NCI-H2107 treated with DMSO at 0.1 percent for 48 hours (cell line): ENCODE data around the gene FRK.
"Not testable (repeated sequence)": the region's sequence is repeated elsewhere in the genome, so short reads cannot be mapped to it uniquely, and the experiment has no call there.

ENCODE experiments used
- DNase-seq: peaks from one replicate; lab custom pipeline; 2025; ENCODE audit not compliant: unreplicated experiment; lab: John Stamatoyannopoulos, UW

The FRK gene

DNA sequence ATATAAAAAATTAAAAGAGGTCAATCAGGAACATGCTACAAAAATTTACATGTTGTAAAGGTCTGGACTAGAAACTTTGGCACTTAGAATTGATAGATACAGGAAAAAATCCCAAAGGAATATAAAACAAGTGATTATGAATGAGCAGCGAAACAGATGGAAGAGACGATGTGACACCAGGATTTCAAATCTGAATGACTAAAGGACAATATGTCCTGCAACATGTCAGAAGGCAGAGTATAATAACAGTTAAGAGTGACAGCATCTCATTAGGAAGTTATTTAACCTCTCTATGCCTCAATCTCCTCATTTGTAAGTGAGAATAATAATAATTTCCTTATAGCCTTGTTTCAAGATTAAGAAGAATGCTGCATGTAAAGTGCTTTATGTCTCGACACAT is 50.3 kb downstream of the FRK start:
- no peak for DNase-seq

DNA sequence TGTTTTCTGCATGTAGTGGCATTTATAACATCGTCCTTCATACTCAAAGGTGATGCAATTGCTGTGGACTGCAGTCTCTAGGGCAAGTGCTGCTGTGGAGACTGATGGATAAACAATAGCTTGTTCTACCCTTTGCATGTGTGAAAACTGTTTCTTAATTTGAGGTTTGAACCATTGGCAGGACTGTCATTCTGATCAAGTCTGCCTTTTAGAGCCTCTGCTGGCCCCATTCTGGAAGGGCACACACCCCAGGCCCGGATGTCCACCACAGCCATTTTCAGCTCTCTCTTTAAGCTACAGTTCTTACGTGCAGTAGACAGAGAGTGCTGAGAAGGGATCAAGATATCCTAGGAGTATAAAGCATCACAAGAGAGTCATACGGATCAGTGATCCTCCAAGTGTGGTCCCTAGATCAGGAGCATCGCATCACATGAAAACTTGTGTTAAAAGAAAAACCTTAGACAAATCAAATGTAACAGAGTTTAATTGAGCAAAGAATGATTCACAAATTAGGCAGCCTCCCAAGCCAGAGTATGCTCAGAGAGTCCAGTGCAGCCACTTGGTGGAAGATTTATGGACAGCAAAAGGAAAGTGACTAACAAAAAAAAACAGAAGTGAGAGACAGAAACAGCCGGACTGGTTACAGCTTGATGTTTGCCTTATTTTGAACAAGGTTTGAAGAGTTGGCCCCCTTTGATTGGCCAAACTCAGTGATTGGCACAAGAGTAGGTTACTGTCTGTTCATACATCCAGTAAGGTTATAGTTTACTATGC is 52.0 kb downstream of the FRK start:
- DNase-seq: no peak

DNA sequence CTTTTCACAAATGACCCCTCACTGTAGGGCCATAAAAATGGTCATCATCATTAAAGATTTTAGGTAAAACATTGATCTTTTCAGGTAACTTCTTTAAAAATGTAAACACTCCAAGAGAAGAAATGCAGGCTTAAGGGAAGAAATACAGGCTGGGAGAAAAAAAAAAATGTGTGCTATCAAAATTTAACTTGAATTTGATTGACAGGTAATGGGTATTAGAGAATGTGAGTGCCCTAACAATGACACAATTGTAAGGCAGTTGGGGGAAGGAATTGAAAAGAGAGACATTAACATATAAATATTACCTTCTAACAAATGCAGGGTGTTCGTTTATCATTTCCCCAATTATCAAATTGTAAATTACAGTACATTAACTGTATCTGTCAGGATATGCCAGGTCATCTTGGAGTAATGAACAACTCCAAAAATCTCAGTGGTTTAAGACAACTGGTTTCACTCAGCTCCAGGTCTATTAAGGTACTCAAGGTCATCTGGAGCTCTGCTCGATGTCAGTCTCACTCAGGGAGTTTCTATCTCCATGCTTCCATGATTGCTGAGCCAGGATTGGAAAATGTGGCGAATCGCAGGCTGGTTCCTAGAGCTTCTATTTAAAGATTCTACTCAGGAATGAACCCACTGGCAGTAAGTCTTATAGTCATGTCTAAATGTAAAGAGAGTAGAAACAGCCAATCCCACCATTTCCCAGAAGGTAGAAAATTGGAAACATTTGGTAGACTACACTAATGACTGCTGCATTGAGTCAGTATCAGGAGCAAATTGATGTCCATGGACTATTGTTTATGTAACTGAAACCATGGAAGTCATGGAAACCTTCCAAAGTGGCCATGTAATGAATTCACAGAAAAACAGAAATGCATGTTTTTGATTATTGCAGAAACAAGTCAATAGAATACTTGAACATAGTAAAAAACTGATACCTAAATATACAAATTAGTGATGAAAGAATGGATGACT is 55.6 kb downstream of the FRK start:
- no peak for DNase-seq

DNA sequence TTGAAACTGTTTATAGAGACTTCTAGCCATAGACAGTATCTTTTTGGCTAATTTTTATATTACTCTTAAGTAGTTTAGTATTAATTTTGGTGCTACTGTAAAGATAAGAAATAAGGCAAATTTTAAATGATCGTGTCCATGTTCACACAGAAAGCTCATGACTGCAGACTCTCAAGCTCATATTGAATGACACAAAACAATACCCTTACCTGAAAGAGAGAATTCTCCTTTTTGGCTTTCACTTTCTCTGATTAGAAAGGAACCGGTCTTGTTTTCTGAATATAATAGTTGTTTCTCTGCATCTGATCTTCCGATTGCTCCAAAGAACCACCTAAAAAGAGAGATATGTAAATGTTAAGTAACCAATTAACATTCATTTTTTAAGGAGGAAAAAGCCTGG is 57.0 kb downstream of the FRK start:
- no peak for DNase-seq

DNA sequence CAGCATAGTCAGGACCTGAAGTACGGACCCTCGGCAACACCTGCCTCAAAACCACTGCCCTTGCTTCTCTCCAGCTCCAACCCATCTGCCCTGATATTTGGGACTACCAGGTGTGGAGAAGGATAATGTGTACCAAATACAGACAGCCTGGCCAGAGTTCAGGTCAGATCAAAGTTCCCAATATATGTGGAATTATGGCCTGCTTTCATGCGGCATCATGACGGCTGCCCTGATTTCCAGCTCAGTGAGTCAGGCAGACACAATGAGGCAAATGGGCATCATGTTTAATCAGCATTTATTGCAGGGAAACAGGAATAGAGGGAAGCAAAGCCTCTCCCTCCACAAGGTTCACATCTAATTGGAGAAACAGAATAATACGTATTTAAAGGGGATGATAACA is 57.9 kb downstream of the FRK start:
- no peak for DNase-seq

DNA sequence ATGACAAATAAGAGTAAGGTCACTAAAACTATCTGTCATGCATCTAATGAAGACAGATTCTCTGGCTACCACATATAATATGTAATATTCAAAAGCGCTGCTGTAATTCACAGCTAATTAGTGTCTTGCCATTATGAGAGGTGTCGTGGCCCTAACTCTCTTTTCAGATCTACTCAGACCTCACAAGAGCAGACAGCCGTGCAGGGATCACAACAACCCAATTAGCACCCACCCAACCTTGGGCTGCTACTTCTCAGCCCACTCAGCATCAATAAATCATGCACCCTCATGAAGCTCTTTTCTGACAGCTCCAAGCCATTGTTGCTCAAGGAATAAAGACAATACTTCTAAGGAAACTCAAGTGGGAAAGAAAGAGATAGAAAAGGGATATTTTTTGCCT is 61.5 kb downstream of the FRK start:
- no peak for DNase-seq

DNA sequence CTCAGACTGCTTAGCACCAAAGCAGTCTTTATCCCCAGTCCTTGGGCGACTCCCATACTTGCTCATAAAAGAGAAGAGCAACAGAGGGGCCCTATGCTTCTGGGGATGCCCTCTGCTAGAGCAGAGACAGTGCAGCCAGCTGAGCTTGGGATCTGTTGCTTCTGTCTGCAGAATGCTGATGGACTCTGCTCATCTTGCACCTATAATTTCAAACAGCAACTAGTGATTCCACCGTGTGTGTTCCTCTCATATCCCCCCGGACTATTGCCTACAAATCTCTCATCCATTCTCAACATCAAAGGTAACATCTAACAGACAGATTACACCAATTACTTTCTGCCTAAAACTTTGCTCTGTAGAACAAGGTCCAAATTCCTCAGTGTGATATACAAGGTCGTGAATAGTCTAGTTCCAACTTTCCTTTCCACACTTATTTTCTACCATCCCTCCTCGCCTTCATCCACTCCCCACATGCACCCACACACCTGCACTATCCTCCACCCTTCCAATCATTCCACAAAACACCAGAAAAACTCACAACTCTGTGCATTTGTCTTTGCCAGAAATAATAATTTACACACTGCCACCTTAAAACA is 62.6 kb downstream of the FRK start:
- DNase-seq: no peak

DNA sequence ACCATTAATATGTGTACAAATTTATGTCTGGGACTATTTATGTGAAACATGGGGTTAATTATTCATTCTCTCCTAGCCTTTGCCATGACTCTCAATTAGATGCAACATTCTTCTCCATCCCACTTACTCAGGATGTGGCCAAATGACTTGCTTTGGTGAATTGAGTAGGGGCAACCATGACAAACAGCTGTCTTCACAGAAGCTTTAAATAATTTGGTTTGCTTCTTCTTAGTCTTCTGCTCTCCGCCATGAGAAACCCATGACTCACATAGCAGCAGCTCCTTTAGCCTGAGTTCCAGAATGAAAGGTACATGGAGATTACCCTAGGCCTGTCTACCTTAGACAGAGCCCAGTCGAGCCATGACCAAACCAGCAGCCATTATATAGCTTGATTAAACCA is 74.7 kb downstream of the FRK start:
- no peak for DNase-seq

DNA sequence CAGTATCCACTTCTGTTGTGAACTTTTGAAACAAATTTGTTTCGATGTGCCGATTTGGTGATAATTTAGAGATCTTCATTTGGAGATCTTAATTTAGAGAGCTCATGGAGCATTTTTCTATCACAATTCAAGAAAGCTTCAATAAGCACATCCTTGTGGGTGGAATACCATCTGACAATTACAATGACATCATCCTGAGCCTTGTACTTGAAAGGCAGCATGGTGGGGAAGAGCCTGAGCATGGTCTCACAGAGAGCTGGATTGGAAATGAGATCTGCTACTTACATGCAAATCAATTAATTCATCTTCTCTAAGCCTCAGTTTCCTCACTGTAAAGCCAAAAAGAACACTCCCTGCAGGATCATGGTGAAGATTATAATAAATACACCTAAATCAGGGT is 75.9 kb downstream of the FRK start:
- DNase-seq: no peak

DNA sequence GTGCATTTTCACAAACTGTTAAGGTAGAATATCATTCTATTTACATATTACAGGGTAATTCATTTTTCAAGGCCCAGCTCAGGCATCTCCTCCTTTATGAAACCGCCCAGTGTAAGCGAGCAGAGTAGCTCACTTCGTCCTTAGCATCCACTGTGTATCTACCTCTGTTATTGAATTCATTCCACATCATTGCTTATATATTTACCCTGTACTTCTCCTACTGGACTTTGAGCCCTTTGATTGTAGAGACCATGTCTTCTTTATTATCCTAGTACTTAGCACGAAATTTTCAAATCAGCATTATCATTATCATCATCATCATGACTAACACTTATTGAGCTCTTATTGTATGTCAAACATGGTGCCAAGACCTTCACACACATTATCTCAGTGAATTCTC is 76.7 kb downstream of the FRK start:
- DNase-seq: no peak

DNA sequence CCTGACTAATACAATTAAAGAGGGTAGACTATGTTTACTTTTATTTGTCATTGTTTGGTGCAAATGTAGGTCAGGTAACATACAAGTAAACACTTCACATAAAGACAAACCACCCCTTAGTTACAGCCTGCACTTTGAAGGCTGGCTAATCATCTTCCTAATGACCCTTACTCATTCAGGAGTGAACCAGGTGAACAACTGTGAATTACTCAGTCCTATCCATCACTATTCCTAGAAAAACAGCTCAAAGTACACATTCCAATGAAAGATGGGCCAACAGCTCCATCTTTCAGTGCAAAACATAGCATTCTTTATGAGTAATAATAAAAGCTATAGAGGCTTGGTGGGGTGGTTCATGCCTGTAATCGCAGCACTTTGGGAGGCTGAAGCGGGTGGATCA is 78.2 kb downstream of the FRK start:
- DNase-seq: no peak

DNA sequence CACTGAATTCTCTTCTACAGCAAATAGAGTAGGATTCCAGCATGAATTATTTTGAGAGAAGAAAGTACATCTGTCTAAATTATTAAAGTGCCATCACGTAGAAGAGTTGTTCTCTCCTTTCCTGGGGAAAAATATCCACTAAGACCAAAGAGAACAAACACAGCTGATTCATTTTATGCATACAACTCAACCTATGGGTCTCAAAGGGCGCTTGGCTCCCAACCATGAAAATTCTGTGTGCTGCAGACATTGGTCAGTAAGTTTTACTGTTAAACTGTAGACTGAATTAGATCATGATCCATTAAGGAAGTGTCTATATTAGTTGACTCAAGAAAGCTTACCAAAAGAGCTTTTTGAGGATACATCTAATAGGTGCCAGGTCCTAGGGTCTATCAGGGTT is 83.5 kb downstream of the FRK start:
- DNase-seq: no peak

DNA sequence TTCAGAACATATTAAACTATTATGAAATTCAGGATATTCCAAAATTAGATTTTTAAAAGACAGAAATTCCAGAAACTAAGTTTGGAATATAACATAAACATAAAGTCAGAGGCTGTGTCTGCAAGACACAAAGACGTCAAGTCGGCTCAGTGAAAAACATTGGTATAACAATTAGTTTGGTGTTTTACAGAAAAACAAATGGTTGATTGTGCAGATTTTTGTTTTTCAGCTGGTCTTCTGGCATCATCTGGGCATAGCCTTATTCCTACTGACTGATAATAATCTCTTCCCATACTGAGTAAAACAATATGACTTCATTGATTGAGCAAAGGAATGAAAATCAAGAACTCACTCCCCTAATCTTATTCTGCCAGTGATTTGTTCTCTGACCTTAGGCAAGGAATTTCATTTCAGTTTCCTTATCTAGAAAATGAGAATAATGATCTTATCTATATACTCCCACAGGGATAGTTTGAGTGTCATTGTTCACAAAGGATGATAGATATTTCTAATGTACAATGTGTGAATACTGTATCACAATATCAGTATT is 84.3 kb downstream of the FRK start:
- DNase-seq: no peak

DNA sequence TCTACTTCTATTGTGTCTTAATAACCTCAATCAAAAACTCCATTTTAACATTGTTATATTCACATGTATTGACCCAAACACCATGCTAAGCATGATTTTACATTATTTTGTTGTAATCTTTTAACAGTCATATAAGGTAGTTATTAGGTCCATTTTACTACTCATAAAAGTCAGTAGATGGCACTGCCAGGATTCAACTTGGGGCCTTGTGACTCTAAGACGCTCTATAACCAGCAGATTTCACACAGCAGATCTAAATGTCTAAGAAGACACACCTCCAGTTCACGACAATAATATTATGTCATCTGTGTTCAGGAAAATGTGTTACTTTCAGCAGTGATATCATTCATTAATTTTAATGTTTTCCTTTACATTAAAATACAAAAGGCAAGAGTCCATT is 88.0 kb downstream of the FRK start:
- no peak for DNase-seq

DNA sequence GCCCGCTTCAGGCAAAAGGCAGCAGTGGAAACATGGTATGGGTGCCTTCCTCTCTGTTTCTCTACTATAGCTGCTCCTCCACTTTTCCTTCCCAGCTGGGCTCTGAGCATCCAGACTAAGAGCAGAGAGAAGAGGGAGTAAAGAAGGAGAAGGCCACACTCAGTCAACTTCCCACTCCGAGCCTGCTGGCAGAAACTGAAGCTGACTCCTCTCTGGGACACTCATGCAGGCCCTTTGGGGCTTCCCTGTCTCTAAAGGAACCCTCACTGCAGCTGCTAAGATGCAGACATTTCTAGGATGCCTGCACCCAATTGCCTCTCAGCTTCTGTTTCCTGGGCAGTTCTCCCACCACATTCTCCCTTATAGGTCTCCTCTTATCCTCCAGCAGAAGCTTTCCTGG is 88.9 kb downstream of the FRK start:
- no peak for DNase-seq

DNA sequence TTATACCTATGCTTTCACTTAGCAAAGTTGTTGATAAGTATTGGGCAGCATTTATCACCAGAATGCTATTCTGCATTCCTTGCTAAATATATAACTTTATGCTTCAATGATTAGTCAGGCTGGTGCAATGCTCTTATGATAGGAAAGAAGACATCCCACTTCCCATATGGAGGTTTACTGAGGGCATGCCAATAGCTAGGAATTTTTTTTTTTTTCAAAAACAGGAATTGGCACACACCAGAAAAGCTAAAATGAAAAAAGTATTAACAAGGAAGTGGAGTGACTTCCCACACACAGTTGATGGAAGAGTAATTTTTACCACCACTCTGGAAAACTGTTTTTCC is 90.8 kb downstream of the FRK start:
- DNase-seq: no peak

DNA sequence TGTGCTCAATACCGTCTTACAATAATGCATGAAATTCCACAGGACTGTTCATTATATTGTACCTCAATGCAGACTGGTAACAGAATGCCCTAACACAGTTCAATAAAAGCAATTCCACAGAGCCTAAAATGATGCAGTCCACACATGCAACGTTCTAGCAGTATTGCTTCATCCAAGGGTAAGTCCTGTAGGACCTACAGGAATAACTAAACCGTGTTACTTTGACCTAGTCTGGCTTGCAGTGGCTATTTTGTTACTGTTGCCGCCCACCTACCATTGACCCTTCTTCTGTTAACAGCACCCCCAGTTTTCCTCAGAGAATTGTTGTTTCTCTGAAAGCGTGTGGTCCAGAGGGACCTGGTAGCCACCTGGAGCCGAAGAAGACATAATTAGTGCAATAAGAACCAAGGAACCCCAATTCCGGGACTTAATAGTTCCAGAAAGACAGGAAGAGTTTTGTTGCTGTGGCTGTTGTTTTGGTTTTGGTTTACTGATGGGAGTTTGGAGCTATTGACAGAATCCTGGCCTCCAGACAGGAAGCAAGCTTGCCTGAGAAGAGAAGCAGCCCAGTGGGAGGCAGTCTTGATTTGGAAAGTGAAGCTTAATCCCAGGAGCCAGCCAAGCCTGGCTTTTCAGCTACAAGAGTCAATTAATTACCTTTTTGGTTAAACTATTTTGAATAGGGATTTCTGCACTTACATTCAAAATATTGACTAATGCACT is 91.3 kb downstream of the FRK start:
- no peak for DNase-seq

DNA sequence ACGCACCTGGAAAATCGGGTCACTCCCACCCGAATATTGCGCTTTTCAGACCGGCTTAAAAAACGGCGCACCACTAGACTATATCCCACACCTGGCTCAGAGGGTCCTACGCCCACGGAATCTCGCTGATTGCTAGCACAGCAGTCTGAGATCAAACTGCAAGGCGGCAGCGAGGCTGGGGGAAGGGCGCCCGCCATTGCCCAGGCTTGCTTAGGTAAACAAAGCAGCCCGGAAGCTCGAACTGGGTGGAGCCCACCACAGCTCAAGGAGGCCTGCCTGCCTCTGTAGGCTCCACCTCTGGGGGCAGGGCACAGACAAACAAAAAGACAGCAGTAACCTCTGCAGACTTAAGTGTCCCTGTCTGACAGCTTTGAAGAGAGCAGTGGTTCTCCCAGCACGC is 100.4 kb downstream of the FRK start:
- not testable (repeated sequence) for DNase-seq

DNA sequence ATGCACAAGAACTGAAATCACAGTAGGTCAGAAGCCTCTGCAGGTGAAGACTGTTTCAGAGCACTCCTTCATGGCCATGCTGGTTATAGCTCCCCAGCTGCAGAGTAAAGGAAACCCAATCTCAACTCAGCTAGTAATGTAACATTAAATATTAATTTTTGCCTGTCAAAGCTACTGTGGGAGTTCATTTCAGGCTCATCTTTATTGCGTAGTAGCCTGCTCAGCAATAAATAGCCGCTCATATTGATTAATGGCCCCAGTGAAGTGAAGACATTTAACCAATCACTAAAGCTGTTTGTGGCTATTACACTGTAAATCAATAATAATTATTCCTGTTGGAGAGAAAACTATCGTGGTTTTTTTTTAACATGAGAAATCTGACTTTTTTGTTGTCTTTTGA is 101.7 kb downstream of the FRK start:
- no peak for DNase-seq

DNA sequence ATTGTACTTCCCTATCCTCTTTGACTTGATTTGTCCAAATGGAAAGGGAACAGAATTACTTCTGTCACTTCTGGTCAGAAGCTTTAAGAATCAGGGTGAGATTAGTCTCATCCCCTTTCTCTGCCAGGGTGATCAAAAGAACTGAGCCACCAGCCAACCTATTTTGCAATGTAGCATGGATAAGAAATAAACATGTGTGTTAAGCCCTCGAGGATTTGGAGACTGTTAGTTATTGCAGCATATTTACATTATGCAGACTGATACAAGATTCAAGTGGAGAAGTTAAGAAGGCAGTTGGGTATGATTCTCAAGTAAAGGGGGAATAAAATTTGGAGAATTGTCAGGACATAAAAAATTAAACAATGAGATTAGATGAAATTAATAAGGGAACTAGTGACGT is 106.0 kb downstream of the FRK start:
- DNase-seq: no peak

DNA sequence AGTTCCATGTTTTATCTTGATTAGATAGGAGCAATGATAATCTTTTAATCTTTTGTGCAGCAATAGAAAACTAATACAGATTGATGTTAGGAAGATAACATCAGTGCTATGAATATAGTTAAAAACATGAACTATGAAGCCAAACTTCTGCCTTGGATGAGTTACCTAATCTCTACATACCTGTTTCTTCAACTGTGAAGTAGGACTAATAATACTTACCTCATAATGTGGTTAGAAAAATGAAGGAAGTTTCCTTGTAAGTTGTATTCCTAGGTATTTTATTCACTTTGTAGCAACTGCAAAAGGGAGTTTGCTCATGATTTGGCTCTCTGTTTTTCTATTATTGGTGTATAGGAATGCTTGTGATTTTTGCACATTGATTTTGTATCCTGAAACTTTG is 111.9 kb downstream of the FRK start:
- no peak for DNase-seq
